ENCODE measurements around the gene PDE6C.

GRCh38 chr10:93657757-93658156, 45.4 kb downstream of the PDE6C start:
- TF ChIP-seq CTCF (IDR thresholded peaks at IDR 0.05) (no peak), POLR2A (IDR thresholded peaks at IDR 0.05) (no peak)

Data from adrenal gland (tissue), 5 donors.